Measurements from ENCODE around the gene C3orf33. TPM values are rescaled to one million over a fixed set of nuclear protein-coding genes. Genes with fewer than 3 reads are reported as not detected.

Gene C3orf33
- total RNA-seq, 2 donors from 2014 or later: 4.9 to 7.6 TPM

DNA sequence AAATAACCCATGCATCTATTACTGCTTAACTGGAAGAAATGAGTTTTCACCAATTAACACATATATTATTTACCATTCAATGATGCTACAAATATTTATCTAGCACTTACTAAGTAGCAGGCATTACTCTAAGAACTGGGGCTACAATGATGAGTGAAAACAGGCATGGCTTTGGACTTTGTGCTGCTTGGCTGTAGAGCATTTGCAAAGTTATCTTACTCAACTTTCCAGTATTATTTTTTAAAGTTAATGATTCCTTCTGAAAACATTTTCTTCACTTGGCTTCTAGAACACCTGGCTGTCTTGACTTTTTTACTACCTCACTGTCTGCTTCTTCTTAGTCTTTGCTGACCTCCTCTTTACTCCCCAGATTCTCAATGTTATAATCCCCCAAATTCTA lies 1.8 kb downstream of the C3orf33 start:
- H3K36me3 ChIP-seq: no peaks in the 10 kb centered on the region
- H3K4me1 ChIP-seq (replicated peaks): no peaks in the 10 kb centered on the region
- DNase-seq (ENCODE audit: low spot score): no peak
- H3K9me3 ChIP-seq: no peaks in the 10 kb centered on the region
- TF ChIP-seq, protein P1, sequence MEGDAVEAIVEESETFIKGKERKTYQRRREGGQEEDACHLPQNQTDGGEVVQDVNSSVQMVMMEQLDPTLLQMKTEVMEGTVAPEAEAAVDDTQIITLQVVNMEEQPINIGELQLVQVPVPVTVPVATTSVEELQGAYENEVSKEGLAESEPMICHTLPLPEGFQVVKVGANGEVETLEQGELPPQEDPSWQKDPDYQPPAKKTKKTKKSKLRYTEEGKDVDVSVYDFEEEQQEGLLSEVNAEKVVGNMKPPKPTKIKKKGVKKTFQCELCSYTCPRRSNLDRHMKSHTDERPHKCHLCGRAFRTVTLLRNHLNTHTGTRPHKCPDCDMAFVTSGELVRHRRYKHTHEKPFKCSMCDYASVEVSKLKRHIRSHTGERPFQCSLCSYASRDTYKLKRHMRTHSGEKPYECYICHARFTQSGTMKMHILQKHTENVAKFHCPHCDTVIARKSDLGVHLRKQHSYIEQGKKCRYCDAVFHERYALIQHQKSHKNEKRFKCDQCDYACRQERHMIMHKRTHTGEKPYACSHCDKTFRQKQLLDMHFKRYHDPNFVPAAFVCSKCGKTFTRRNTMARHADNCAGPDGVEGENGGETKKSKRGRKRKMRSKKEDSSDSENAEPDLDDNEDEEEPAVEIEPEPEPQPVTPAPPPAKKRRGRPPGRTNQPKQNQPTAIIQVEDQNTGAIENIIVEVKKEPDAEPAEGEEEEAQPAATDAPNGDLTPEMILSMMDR (IDR thresholded peaks at IDR 0.05): no peak
- TF ChIP-seq POLR2A (IDR thresholded peaks at IDR 0.05): no peak
- no peak for TF ChIP-seq POLR2AphosphoS5 (IDR thresholded peaks at IDR 0.05)
- H3K4me3 ChIP-seq: no peak overlapping the region
- H3K27me3 ChIP-seq (replicated peaks; ENCODE audit: insufficient read depth): no peaks in the 10 kb centered on the region
- H3K27ac ChIP-seq: no peak overlapping the region
- intact Hi-C loops (cut with DNase I): no loop called here

DNA sequence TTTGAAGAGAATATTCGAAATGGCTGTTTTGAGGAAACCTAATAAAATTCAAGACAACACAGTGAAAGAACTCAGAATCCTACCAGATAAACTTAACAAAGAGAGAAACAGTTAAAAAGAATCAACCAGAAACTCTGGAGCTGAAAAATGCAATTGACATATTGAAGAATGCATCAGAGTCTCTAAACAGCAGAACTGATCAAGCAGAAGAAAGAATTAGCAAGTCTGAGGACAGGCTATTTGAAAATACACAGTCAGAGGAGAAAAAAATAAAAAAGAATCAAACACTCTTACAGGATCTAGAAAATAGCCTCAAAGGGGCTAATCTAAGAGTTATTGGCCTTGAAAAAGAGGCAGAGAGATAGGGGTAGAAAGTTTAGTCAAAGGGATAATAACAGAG lies 13.5 kb downstream of the C3orf33 start:
- TF ChIP-seq POLR2A (IDR thresholded peaks at IDR 0.05): no peak
- no peak for TF ChIP-seq POLR2AphosphoS5 (IDR thresholded peaks at IDR 0.05)
- TF ChIP-seq, protein P1 (IDR thresholded peaks at IDR 0.05): no peak
- WGBS: 89% methylated on average over 1 of the region's 1 CpG
- intact Hi-C loops (cut with DNase I): no loop called here

DNA sequence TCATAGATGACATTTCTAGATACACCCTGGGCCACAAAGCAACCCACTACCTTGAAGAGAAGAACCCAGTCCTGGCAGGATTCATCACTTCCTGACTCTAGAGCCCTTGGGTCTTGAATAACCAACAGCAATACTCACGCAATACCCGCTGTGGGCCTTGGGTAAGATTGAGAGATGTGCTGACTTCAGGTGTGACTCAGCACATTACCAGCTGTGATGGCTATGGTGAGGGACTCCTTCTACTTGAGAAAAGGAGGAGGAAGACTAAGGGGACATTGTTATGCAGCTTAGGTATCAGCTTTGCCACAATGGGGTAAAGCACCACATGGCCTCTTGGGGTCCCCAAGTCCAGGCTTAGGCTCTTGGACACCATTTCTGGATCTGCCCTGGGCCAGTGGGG lies 14.9 kb downstream of the C3orf33 start:
- no peak overlapping the region for H3K4me3 ChIP-seq
- TF ChIP-seq POLR2AphosphoS5 (IDR thresholded peaks at IDR 0.05): no peak
- H3K9me3 ChIP-seq: no peaks in the 10 kb centered on the region
- H3K4me1 ChIP-seq (replicated peaks): no peaks in the 10 kb centered on the region
- DNase-seq (ENCODE audit: low spot score): no peak
- no peak overlapping the region for H3K27ac ChIP-seq
- no peaks in the 10 kb centered on the region for H3K36me3 ChIP-seq
- 100% methylated on average over 2 of the region's 2 CpGs for WGBS
- intact Hi-C loops (cut with DNase I): no loop called here
- no peaks in the 10 kb centered on the region for H3K27me3 ChIP-seq (replicated peaks; ENCODE audit: insufficient read depth)

More for the DNA sequence above, 13.5 kb downstream of the C3orf33 start:
- no peaks in the 10 kb centered on the region for H3K9me3 ChIP-seq
- H3K4me3 ChIP-seq: no peak overlapping the region
- no peaks in the 10 kb centered on the region for H3K4me1 ChIP-seq (replicated peaks)
- DNase-seq (ENCODE audit: low spot score): no peak
- H3K36me3 ChIP-seq: no peaks in the 10 kb centered on the region
- no peaks in the 10 kb centered on the region for H3K27me3 ChIP-seq (replicated peaks; ENCODE audit: insufficient read depth)
- H3K27ac ChIP-seq: no peak overlapping the region

DNA sequence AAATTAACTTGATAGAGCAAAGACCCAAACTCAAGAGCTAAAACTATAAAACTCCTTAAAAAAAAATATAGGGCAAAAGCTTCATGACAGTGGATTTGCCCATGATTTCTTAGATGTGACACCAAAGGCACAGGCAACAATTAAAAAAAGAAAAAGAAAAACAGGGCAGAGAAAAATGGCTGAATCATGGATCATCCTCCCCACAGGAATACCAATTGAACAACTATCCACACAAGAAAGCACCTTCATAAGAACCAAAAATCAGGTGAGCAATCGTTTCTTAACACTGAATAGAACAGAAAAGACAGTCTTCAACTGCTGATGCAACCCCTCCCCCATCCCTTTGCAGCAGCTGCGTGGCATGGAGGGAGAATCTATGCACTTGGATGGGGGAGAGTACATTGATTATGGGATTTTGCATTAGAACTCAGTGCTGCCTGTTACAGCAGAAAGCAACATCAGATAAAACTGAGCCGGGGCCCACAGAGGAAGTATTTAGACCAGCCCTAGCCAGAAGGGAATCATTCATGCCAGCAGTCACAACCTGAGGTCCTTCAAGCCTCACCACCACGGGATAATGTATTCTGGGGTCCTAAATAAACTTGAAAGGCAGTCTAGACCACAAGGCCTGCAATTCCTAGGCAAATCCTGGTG lies 15.7 kb downstream of the C3orf33 start:
- no peak overlapping the region for H3K4me3 ChIP-seq
- WGBS: 68% methylated on average over 4 of the region's 4 CpGs
- TF ChIP-seq POLR2A (IDR thresholded peaks at IDR 0.05): no peak
- TF ChIP-seq, protein P1 (IDR thresholded peaks at IDR 0.05): no peak
- no peak for TF ChIP-seq POLR2AphosphoS5 (IDR thresholded peaks at IDR 0.05)
- DNase-seq (ENCODE audit: low spot score): no peak
- no peaks in the 10 kb centered on the region for H3K36me3 ChIP-seq
- H3K4me1 ChIP-seq (replicated peaks): no peaks in the 10 kb centered on the region
- H3K27ac ChIP-seq: no peak overlapping the region
- H3K27me3 ChIP-seq (replicated peaks; ENCODE audit: insufficient read depth): no peaks in the 10 kb centered on the region
- intact Hi-C loops (cut with DNase I): no loop called here
- H3K9me3 ChIP-seq: no peaks in the 10 kb centered on the region

DNA sequence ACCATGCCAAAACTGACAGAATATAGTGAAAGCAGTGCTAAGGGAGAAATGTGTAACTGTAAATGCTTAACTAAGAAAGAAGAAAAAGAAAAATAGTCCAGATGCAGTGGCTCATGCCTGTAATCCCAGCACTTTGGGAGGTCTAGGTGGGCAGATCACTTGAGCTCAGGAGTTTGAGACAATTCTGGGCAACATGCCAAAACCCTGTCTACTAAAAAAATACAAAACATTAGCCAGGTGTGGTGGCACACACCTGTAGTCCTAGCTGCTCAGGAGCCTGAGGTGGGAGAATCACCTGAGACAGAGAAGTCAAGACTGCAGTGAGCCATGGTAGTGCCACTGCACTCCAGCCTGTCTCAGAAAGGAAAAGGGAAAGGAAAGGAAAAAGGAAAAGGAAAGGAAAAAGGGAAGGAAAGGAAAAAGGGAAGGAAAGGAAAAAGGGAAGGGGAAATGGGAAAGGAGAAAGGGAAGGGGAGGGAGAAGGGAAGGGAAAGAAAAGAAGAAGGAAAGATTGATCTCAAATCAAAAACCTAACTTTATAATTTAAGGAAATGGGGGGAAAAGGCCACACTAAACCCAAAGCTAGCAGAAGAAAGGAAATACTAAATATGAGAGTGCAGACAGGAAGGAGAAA lies 20.3 kb downstream of the C3orf33 start:
- TF ChIP-seq, protein P1 (IDR thresholded peaks at IDR 0.05): no peak
- TF ChIP-seq POLR2AphosphoS5 (IDR thresholded peaks at IDR 0.05) (no peak), POLR2A (IDR thresholded peaks at IDR 0.05) (no peak)
- Histone ChIP-seq H3K4me1 (replicated peaks) (no peaks in the 10 kb centered on the region), H3K27me3 (replicated peaks; ENCODE audit: insufficient read depth) (no peaks in the 10 kb centered on the region), H3K9me3 (no peaks in the 10 kb centered on the region), H3K27ac (no peak overlapping the region), H3K36me3 (no peaks in the 10 kb centered on the region), H3K4me3 (no peak overlapping the region)
- intact Hi-C loops (cut with DNase I): no loop called here
- no peak for DNase-seq (ENCODE audit: low spot score)
